HUES48 (cell line): ENCODE results near the gene TRAPPC10.
"Not testable (repeated sequence)": the region's sequence is repeated elsewhere in the genome, so short reads cannot be mapped to it uniquely, and the experiment has no call there.

ENCODE experiments used
- H3K27ac ChIP-seq: one replicate; pipeline ENCODE4 v1.7.0; 2013; ENCODE audit warnings: low read depth, low read length, inconsistent platforms
- H3K27me3 ChIP-seq: 2 replicates; pipeline ENCODE4 v1.6.1; 2013; ENCODE audit warnings: mild to moderate bottlenecking, low read length; ENCODE audit not compliant: control insufficient read depth, insufficient read depth
- H3K36me3 ChIP-seq: 2 replicates; pipeline ENCODE4 v1.6.1; 2013; ENCODE audit warnings: low read length; ENCODE audit not compliant: control insufficient read depth, insufficient read depth
- H3K4me1 ChIP-seq: 2 replicates; pipeline ENCODE4 v1.6.1; 2013; ENCODE audit warnings: mild to moderate bottlenecking, low read length; ENCODE audit not compliant: control insufficient read depth, insufficient read depth
- H3K4me3 ChIP-seq: 2 replicates; pipeline ENCODE4 v1.5.1; 2013; ENCODE audit warnings: mild to moderate bottlenecking, low read depth, low read length
- H3K9ac ChIP-seq: 2 replicates; pipeline ENCODE4 v1.6.1; 2013; ENCODE audit warnings: mild to moderate bottlenecking, low read depth, low read length, moderate library complexity
- H3K9me3 ChIP-seq: 2 replicates; pipeline ENCODE4 v1.6.1; 2013; ENCODE audit warnings: low read length; ENCODE audit not compliant: control insufficient read depth, insufficient read depth

TRAPPC10 gene

GRCh38 chr21:44155994-44156380 is 143.9 kb downstream of the TRAPPC10 start:
- H3K27ac ChIP-seq, H3K36me3 ChIP-seq, H3K4me1 ChIP-seq, H3K9me3 ChIP-seq, H3K27me3 ChIP-seq, H3K4me3 ChIP-seq, H3K9ac ChIP-seq: not testable (repeated sequence)
